ENCODE results near the gene LIMD2.

LIMD2 gene

DNA sequence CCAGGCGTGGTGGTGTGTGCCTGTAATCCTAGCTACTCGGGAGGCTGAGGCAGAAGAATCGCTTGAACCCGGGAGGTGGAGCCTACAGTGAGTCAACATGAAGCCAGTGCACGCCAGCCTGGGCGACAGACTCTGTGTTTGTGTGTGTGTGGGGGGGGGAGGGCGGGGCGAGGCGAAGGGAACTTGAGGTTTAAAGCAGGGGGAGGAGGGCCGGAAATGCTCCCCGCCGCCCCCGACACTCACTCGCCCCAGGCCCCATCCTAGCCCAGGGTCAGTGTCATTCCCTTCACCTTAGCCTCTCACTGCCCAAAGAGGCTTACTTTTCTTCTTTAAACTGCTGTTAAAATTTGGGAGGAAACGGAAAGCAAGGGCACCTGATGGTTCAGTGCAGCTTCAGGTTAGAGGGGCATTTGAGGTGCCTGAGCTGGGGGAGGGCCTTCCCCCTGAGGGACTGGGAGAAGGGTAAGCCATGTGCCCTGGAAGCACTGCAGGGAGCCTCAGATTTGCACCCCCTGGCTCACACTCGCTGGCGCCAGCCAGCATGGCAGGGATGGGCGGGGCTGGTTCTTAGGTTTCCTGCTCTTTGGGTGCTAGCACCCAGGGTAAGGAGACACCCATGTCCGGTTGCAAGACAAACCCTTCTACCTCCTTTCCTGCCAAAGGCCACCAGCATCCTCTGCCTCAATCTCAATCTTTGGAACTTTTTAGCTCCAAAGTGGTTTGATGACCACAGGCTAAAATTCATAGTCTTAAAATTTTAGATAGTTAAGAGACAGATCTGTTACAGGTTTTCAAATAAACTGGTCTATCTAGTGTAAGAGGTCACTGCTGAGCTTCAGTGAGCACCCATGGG lies 2.2 kb upstream of the LIMD2 start:
- H3K4me3 ChIP-seq (ENCODE audit: control insufficient read depth, low read depth, low read length) = no peak overlapping the region
- TF ChIP-seq, protein P1, sequence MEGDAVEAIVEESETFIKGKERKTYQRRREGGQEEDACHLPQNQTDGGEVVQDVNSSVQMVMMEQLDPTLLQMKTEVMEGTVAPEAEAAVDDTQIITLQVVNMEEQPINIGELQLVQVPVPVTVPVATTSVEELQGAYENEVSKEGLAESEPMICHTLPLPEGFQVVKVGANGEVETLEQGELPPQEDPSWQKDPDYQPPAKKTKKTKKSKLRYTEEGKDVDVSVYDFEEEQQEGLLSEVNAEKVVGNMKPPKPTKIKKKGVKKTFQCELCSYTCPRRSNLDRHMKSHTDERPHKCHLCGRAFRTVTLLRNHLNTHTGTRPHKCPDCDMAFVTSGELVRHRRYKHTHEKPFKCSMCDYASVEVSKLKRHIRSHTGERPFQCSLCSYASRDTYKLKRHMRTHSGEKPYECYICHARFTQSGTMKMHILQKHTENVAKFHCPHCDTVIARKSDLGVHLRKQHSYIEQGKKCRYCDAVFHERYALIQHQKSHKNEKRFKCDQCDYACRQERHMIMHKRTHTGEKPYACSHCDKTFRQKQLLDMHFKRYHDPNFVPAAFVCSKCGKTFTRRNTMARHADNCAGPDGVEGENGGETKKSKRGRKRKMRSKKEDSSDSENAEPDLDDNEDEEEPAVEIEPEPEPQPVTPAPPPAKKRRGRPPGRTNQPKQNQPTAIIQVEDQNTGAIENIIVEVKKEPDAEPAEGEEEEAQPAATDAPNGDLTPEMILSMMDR (IDR thresholded peaks at IDR 0.05; ENCODE audit: control insufficient read depth, insufficient read depth, low read depth, low read length, missing control alignments) = no peak
- no peak for DNase-seq (ENCODE audit: low read depth)

DNA sequence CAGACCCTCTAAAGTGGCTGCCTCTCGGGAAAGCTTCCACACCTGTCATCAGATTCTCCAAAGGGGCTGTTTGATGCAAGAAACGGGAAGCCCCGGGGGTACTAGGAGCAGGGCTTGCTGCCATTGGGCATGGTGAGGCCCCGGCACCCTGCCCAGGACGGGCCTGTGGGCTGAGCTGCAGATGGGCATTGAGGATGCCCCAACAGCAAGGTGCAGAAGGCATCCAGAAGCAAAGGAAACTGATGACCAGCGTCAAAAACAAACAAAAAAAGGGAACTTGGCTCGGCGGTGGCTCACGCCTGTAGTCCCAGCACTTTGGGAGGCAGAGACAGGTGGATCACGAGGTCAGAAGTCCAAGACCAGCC lies 1.5 kb upstream of the LIMD2 start:
- TF ChIP-seq, protein P1 (IDR thresholded peaks at IDR 0.05; ENCODE audit: control insufficient read depth, insufficient read depth, low read depth, low read length, missing control alignments) = no peak
- H3K4me3 ChIP-seq (ENCODE audit: control insufficient read depth, low read depth, low read length) = no peak overlapping the region

DNA sequence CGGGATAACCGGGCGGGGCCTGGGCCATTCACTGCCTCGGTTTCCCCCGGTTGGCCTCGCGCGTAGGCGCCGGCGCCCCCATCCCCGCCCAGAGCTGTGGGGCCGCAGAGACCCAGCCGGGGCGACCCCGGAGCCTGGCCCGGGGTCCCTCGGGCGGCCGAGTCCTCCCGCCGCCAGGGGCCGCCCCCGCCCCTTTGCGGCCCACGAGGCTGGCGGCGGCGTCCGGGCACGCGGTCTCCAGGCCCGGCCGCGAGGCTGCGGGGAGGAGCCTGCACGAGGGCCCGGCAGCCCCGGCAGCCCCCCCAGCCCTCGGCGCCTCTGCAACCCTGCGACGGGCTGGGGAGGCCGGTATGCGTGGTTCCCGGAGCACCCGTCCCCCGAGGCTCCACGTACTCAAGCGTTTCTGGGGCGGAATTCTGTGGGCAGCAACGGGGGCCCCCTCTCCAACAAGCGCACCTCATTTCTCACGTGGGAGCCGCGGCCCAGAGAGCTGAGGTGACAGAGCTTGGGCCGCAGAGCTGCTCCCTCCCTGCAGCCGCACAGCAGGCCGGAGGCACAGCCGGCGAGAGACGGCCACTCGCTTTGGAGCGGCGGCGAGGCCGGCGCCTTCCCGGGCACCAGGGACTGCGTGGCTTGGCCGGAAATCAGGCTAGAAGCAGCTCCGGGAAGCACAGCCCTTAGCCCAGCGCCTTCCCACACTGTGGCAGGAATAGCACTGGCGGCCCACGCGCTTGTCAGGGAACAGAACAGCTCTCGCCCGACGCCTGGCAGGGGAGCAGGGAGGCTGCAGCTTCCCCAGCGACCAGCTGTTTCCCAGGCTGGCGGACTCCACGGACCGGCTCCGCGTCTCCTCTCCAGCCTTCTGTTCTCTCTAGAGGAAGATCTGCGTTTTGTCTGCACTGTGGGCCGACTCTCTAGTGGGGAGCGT lies 867 bp upstream of the LIMD2 start:
- TF ChIP-seq, protein P1 (IDR thresholded peaks at IDR 0.05; ENCODE audit: control insufficient read depth, insufficient read depth, low read depth, low read length, missing control alignments) = no peak
- peak overlapping the region; percentile 52 for H3K4me3 ChIP-seq (ENCODE audit: control insufficient read depth, low read depth, low read length)
- DNase-seq (ENCODE audit: low read depth) = no peak

More for the DNA sequence above, 1.5 kb upstream of the LIMD2 start:
- no peak for DNase-seq (ENCODE audit: low read depth)

DNA sequence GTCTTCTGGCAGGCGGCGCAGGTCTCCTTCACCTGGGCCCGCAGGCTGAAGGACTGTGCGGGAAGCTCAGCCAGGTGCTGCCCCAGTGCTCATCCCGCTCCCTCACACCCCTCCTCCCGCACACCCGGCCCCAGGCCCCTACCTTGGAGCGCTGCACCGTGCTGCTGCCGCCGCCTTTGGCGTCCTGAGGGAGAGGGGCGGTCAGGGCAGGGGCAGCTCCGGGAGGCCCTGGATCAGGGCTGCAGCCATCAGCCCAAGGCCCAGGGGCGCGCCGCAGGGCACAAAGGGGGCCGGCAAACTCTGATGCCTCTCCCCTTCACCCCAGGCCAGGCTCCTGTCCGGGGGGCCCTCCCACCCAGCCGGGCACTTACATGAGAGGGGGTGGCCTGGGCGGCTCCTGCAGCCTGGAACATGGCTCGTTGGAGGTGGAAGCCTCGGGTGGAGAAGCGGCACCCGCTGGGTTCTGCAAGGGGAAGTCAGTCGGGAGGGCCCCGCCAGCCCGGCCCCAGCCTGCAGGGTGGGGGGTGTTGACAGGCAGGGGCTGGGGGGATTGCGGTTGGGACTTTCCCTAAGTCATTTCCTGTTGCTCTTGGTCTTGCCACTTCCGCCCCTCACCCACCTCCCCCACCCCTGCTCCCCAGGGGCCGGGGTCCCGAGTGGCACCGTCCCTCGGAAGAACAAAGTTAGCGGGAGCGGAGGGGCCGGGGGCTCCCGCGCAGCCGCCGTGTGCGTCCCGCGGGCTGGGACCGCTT lies 863 bp downstream of the LIMD2 start:
- no peak for DNase-seq (ENCODE audit: low read depth)
- H3K4me3 ChIP-seq (ENCODE audit: control insufficient read depth, low read depth, low read length) = peak overlapping the region; percentile 52
- TF ChIP-seq, protein P1 (IDR thresholded peaks at IDR 0.05; ENCODE audit: control insufficient read depth, insufficient read depth, low read depth, low read length, missing control alignments) = no peak

DNA sequence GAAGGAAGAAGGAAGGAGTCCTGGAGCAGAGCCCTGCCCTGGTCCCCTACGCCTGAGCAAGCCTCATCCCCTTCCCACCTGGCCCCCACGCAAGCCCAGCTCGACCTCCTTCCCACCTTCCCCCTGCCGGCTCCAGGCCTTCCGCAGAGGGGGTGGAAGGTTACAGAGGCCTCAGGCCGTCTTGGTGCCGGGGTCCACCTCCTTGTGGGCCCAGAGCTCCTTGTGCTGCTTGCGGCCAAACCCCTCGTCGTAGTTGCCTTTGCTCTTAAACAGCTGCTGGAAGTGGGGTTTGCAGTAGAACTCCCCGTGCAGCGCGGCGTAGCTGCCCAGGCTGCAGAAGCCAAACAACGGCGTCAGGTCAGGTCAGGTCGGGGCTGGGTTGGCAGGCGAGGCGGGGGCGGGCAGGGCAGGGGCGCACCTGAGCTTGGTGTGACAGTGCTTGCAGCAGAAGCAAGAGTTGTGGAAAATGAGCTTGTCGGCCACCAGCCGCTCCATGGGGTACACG lies 1.5 kb downstream of the LIMD2 start:
- TF ChIP-seq, protein P1 (IDR thresholded peaks at IDR 0.05; ENCODE audit: control insufficient read depth, insufficient read depth, low read depth, low read length, missing control alignments) = no peak
- H3K4me3 ChIP-seq (ENCODE audit: control insufficient read depth, low read depth, low read length) = no peak overlapping the region; the same call in 1 of the 2 replicates
- no peak for DNase-seq (ENCODE audit: low read depth)
